GM12875 (cell line): ENCODE results near the gene KCTD5.

Experiments used
- H3K4me3 ChIP-seq: one replicate; pipeline ENCODE4 v1.5.1; 2011; ENCODE audit warnings: low read depth, low read length, control low read depth
- CTCF ChIP-seq: IDR thresholded peaks from 2 replicates; pipeline ENCODE4 v1.5.1; 2011; ENCODE audit warnings: low read depth, mild to moderate bottlenecking, control low read depth, inconsistent platforms, low read length, moderate library complexity, borderline replicate concordance; ENCODE audit not compliant: insufficient read depth

The KCTD5 gene

GRCh38 chr16:2713985-2714774 lies 31.9 kb downstream of the KCTD5 start:
- H3K4me3 ChIP-seq = no peak overlapping the region
- TF ChIP-seq CTCF = no peak

- no peak overlapping the region for H3K4me3 ChIP-seq
- no peak for TF ChIP-seq CTCF
These were observed 32.7 kb downstream of the KCTD5 start for GRCh38 chr16:2715064-2715463.

GRCh38 chr16:2715519-2715918 lies 33.2 kb downstream of the KCTD5 start:
- H3K4me3 ChIP-seq = no peak overlapping the region
- TF ChIP-seq CTCF = no peak

- no peak for TF ChIP-seq CTCF
- no peak overlapping the region for H3K4me3 ChIP-seq
These were observed 33.9 kb downstream of the KCTD5 start for GRCh38 chr16:2715966-2716885.

- TF ChIP-seq CTCF = no peak
- no peak overlapping the region for H3K4me3 ChIP-seq
These were observed 34.6 kb downstream of the KCTD5 start for GRCh38 chr16:2716948-2717347.

- no peak for TF ChIP-seq CTCF
- H3K4me3 ChIP-seq = no peak overlapping the region
These were observed 35.3 kb downstream of the KCTD5 start for GRCh38 chr16:2717383-2718263.
